CD4-positive, alpha-beta T cell treated with Interleukin-6 at 100 ng/mL for 8 hours (primary cell): Measurements from ENCODE around the gene ZFYVE1.
"Not testable (repeated sequence)": the region's sequence is repeated elsewhere in the genome, so short reads cannot be mapped to it uniquely, and the experiment has no call there.

Source experiments
- DNase-seq: peaks from one replicate; pipeline ENCODE4 v3.0.0-alpha.2; 2020; ENCODE audit warnings: mixed read lengths, low spot score

The ZFYVE1 gene

GRCh38 chr14:72958548-72958947 is 68.4 kb downstream of the ZFYVE1 start:
- DNase-seq = no peak

GRCh38 chr14:72957213-72957612 is 69.7 kb downstream of the ZFYVE1 start:
- no peak for DNase-seq

GRCh38 chr14:72956741-72957140 is 70.2 kb downstream of the ZFYVE1 start:
- DNase-seq = not testable (repeated sequence)

- DNase-seq = no peak
Observed at GRCh38 chr14:72952171-72952570, 74.7 kb downstream of the ZFYVE1 start.

- DNase-seq = peak; percentile 40
Observed at GRCh38 chr14:72948481-72949138, 78.3 kb downstream of the ZFYVE1 start.

- DNase-seq = no peak
Observed at GRCh38 chr14:72947366-72948160, 79.3 kb downstream of the ZFYVE1 start.

GRCh38 chr14:72946491-72946890 is 80.4 kb downstream of the ZFYVE1 start:
- DNase-seq = no peak

GRCh38 chr14:72945356-72946027 is 81.4 kb downstream of the ZFYVE1 start:
- no peak for DNase-seq

GRCh38 chr14:72943876-72944430 is 83.0 kb downstream of the ZFYVE1 start:
- no peak for DNase-seq

GRCh38 chr14:72942934-72943333 is 84.0 kb downstream of the ZFYVE1 start:
- DNase-seq = no peak

GRCh38 chr14:72941286-72941985 is 85.5 kb downstream of the ZFYVE1 start:
- no peak for DNase-seq

- DNase-seq = no peak
Observed at GRCh38 chr14:72939630-72940029, 87.3 kb downstream of the ZFYVE1 start.

GRCh38 chr14:72932893-72933292 is 94.0 kb downstream of the ZFYVE1 start:
- DNase-seq = no peak

GRCh38 chr14:72929316-72930080 is 97.4 kb downstream of the ZFYVE1 start:
- DNase-seq = no peak

- DNase-seq = no peak
Observed at GRCh38 chr14:72928872-72929271, 98.0 kb downstream of the ZFYVE1 start.

GRCh38 chr14:72926292-72927028 is 100.4 kb downstream of the ZFYVE1 start, which contains the start of gene DCAF4:
DCAF4 (plus strand) TSS chr14:72926464; CDS start chr14:72937979, 11,515 bp downstream.
- peak; percentile 96 for DNase-seq

GRCh38 chr14:72925815-72926291 is 101.1 kb downstream of the ZFYVE1 start:
- no peak for DNase-seq

- no peak for DNase-seq
Observed at GRCh38 chr14:72925171-72925759, 101.6 kb downstream of the ZFYVE1 start.

- no peak for DNase-seq
Observed at GRCh38 chr14:72924337-72924736, 102.6 kb downstream of the ZFYVE1 start.

GRCh38 chr14:72921396-72921795 is 105.5 kb downstream of the ZFYVE1 start:
- no peak for DNase-seq
